ENCODE results near the gene DCLK1. TPM values are rescaled to one million over a fixed set of nuclear protein-coding genes. Genes with fewer than 3 reads are reported as not detected.

DCLK1 gene
- total RNA-seq, 1 experiment from 2014 or later = 36.2 TPM

- Histone ChIP-seq H4K8ac (replicated peaks; ENCODE audit: insufficient read length, low read depth, low read length) (no peak overlapping the region), H3K9ac (ENCODE audit: extremely low read depth, insufficient read length, low read length) (no peak overlapping the region), H3K4me2 (ENCODE audit: insufficient read depth, insufficient read length, low read length) (no peak overlapping the region), H3K4ac (ENCODE audit: low read depth, low read length) (no peak overlapping the region), H3K23ac (ENCODE audit: insufficient read length, low read depth, low read length) (no peak overlapping the region), H3K18ac (ENCODE audit: insufficient read length, low read depth, low read length) (no peak overlapping the region), H4K91ac (ENCODE audit: insufficient read length, low read depth, low read length) (no peak overlapping the region), H2BK120ac (ENCODE audit: low read depth, low read length, poor library complexity, severe bottlenecking) (no peak overlapping the region), H3K79me2 (ENCODE audit: insufficient read depth, low read length) (no peaks in the 10 kb centered on the region), H3K79me1 (ENCODE audit: insufficient read depth, low read depth, low read length, poor library complexity, severe bottlenecking) (no peaks in the 10 kb centered on the region), H2BK15ac (ENCODE audit: low read depth, low read length) (no peak overlapping the region), H4K5ac (ENCODE audit: insufficient read length, low read depth, low read length) (no peak overlapping the region), H3K14ac (ENCODE audit: insufficient read depth, low read length) (no peak overlapping the region), H3K9me3 (ENCODE audit: control insufficient read depth, low read depth, low read length) (no peaks in the 10 kb centered on the region), H2BK5ac (ENCODE audit: insufficient read length, low read length) (no peak overlapping the region), H3K27me3 (ENCODE audit: insufficient read depth, low read length) (no peaks in the 10 kb centered on the region), H3K4me1 (ENCODE audit: insufficient read depth, low read length) (no peaks in the 10 kb centered on the region), H3K27ac (ENCODE audit: insufficient read length, low read depth, low read length) (no peak overlapping the region), H3K23me2 (ENCODE audit: insufficient read length, low read depth, low read length, poor library complexity, severe bottlenecking) (no peaks in the 10 kb centered on the region), H2BK20ac (ENCODE audit: low read depth, low read length, poor library complexity, severe bottlenecking) (no peak overlapping the region), H2AK5ac (ENCODE audit: insufficient read length, low read length) (no peak overlapping the region), H3T11ph (ENCODE audit: low read length) (no peak overlapping the region), H2BK12ac (ENCODE audit: insufficient read length, low read depth, low read length) (no peak overlapping the region), H2AFZ (ENCODE audit: low read length) (no peak overlapping the region), H3K56ac (ENCODE audit: insufficient read length, low read depth, low read length) (no peak overlapping the region), H4K20me1 (ENCODE audit: control insufficient read depth, insufficient read depth, insufficient read length) (no peaks in the 10 kb centered on the region)
- Mint-ChIP-seq H3K4me3 (no peak overlapping the region), H3K27ac (no peak overlapping the region), H3K9me3 (no peaks in the 10 kb centered on the region), H3K36me3 (ENCODE audit: insufficient read depth in 1 of 3, low read depth in 3 of 3) (peaks cover 0 to 5% (median 4%) of the 10 kb centered on the region in 3 experiments; a peak in 2 of 7 replicates), H3K4me1 (no peaks in the 10 kb centered on the region), H3K27me3 (ENCODE audit: low read depth) (no peaks in the 10 kb centered on the region)
- no CpG with 5 or more reads among the region's 4 CpGs for WGBS (ENCODE audit: extremely low coverage, insufficient read length, low lambda C conversion rate)
- no peak for TF ChIP-seq CTCF (conservative IDR thresholded peaks at IDR 0.05)
- no peak for DNase-seq
Measured at GRCh38 chr13:35841060-35841521, 290.1 kb downstream of the DCLK1 start.
